Keratinocyte (primary cell): ENCODE data around the gene CNEP1R1. TPM values are rescaled to one million over a fixed set of nuclear protein-coding genes. Genes with fewer than 3 reads are reported as not detected.

Source experiments
- DNase-seq: peaks from one replicate; pipeline ENCODE4 v3.0.0-alpha.2; 2011; ENCODE audit warnings: low read depth, missing footprints, low spot score
- FAIRE-seq: peaks from 2 replicates; lab custom pipeline; 2011; peaks lifted over from hg19 to GRCh38; lab: Jason Lieb, UNC
- H2AFZ ChIP-seq: 2 replicates; pipeline ENCODE4 v1.6.0; 2012; ENCODE audit warnings: low read length, control low read depth, inconsistent platforms; ENCODE audit not compliant: control insufficient read depth
- H3K27ac ChIP-seq: 2 replicates; pipeline ENCODE4 v1.5.1; 2011; ENCODE audit warnings: low read length; ENCODE audit not compliant: control insufficient read depth, insufficient read depth
- H3K27me3 ChIP-seq: 3 replicates; pipeline ENCODE4 v1.6.0; 2011; ENCODE audit warnings: low read length; ENCODE audit not compliant: control insufficient read depth, insufficient read depth; ENCODE audit errors: extremely low read depth
- H3K36me3 ChIP-seq, 2 experiments: 2 replicates in 1 of 2; 3 replicates in 1 of 2; pipeline ENCODE4 v1.5.1; 2011; ENCODE audit warnings: low read length in 2 of 2, mild to moderate bottlenecking in 1 of 2; ENCODE audit not compliant: control insufficient read depth in 2 of 2, insufficient read depth in 2 of 2; ENCODE audit errors: extremely low read depth in 1 of 2
- H3K4me1 ChIP-seq: 3 replicates; pipeline ENCODE4 v1.5.1; 2011; ENCODE audit warnings: low read length; ENCODE audit not compliant: control insufficient read depth, insufficient read depth; ENCODE audit errors: extremely low read depth
- H3K4me2 ChIP-seq: 3 replicates; pipeline ENCODE4 v1.6.0; 2011; ENCODE audit warnings: low read depth, low read length; ENCODE audit not compliant: control insufficient read depth, insufficient read depth; ENCODE audit errors: extremely low read depth
- H3K4me3 ChIP-seq, 3 experiments: fragments of 200-600 bp in 1 of 3; sonication (generic) in 1 of 3; 2 replicates in 2 of 3; 3 replicates in 1 of 3; pipeline ENCODE4 v1.5.1; 2011 to 2016; ENCODE audit warnings: low read length in 3 of 3, mild to moderate bottlenecking in 3 of 3, control low read depth in 2 of 3, inconsistent platforms in 1 of 3, low read depth in 1 of 3, mixed read lengths in 1 of 3, mixed run types in 1 of 3, moderate library complexity in 1 of 3; ENCODE audit not compliant: control insufficient read depth in 2 of 3, insufficient read depth in 2 of 3; ENCODE audit errors: extremely low read depth in 1 of 3
- H3K79me2 ChIP-seq: 2 replicates; pipeline ENCODE4 v1.6.0; 2012; ENCODE audit warnings: low read length; ENCODE audit not compliant: control insufficient read depth, insufficient read depth
- H3K9ac ChIP-seq: 3 replicates; pipeline ENCODE4 v1.6.0; 2011; ENCODE audit warnings: low read length; ENCODE audit not compliant: control insufficient read depth, insufficient read depth; ENCODE audit errors: extremely low read depth
- H3K9me1 ChIP-seq: 3 replicates; pipeline ENCODE4 v1.6.0; 2011; ENCODE audit warnings: low read length; ENCODE audit not compliant: control insufficient read depth, insufficient read depth; ENCODE audit errors: extremely low read depth
- H3K9me3 ChIP-seq: 2 replicates; pipeline ENCODE4 v1.5.1; 2012; ENCODE audit warnings: low read depth, low read length; ENCODE audit not compliant: control insufficient read depth
- H4K20me1 ChIP-seq: 3 replicates; pipeline ENCODE4 v1.6.0; 2011; ENCODE audit warnings: low read length; ENCODE audit not compliant: control insufficient read depth, insufficient read depth; ENCODE audit errors: extremely low read depth
- EZH2 ChIP-seq: IDR thresholded peaks from one replicate; pipeline ENCODE4 v1.6.1; 2012; ENCODE audit warnings: inconsistent platforms, mild to moderate bottlenecking, low read length, moderate library complexity
- dilution Hi-C: fragments of 300-500 bp; cut with MboI; formaldehyde crosslinking; loops from one replicate; pipeline ENCODE4 v1.7.0; 2020; ENCODE audit warnings: low sequenced_read_pairs; ENCODE audit not compliant: extremely low pct_ligation_motif_present
- polyA plus RNA-seq, 5 experiments: library from polyadenylated mRNA; depleted of rRNA in 3 of 5; stranded (reverse) in 3 of 5; stranded (forward) in 1 of 5; unstranded in 1 of 5; fragments of >200 nt; gene quantifications; 1 replicate in 1 of 5; 2 replicates in 3 of 5; 3 replicates in 1 of 5; pipeline versions ENCODE4 v1.2.1 to v1.2.3, GENCODE V29; 2011 to 2012; ENCODE audit warnings: missing spikeins in 2 of 5, low read depth in 1 of 5, low replicate concordance in 1 of 5
- TF ChIP-seq, protein P1 (sequence below), 3 experiments: IDR thresholded peaks in 1 of 3; conservative IDR thresholded peaks in 1 of 3; optimal IDR thresholded peaks in 1 of 3; 2 replicates in 2 of 3; 3 replicates in 1 of 3; pipeline versions ENCODE3 to v1.5.1; 2011; ENCODE audit warnings: low read length in 3 of 3, mild to moderate bottlenecking in 3 of 3, moderate library complexity in 2 of 3, control low read depth in 1 of 3, inconsistent platforms in 1 of 3; ENCODE audit not compliant: insufficient read depth in 2 of 3; ENCODE audit errors: extremely low read depth in 1 of 3

Gene CNEP1R1
- polyA plus RNA-seq, 1 donor (not counting 4 experiments of a cell fraction or from before 2014, with no cell fraction given), result 28.5 TPM

- TF ChIP-seq, protein P1, sequence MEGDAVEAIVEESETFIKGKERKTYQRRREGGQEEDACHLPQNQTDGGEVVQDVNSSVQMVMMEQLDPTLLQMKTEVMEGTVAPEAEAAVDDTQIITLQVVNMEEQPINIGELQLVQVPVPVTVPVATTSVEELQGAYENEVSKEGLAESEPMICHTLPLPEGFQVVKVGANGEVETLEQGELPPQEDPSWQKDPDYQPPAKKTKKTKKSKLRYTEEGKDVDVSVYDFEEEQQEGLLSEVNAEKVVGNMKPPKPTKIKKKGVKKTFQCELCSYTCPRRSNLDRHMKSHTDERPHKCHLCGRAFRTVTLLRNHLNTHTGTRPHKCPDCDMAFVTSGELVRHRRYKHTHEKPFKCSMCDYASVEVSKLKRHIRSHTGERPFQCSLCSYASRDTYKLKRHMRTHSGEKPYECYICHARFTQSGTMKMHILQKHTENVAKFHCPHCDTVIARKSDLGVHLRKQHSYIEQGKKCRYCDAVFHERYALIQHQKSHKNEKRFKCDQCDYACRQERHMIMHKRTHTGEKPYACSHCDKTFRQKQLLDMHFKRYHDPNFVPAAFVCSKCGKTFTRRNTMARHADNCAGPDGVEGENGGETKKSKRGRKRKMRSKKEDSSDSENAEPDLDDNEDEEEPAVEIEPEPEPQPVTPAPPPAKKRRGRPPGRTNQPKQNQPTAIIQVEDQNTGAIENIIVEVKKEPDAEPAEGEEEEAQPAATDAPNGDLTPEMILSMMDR (optimal IDR thresholded peaks at IDR 0.05 in 1 of 3, IDR thresholded peaks at IDR 0.05 in 1 of 3, conservative IDR thresholded peaks at IDR 0.05 in 1 of 3; ENCODE audit: extremely low read depth in 1 of 3, insufficient read depth in 2 of 3, low read length in 3 of 3), result no peak
- TF ChIP-seq EZH2, result no peak
- Histone ChIP-seq H3K36me3 (peaks cover 11 to 24% of the 10 kb centered on the region in 2 experiments), H3K79me2 (peaks cover 42% of the 10 kb centered on the region), H3K9me3 (no peaks in the 10 kb centered on the region), H4K20me1 (peaks cover 7% of the 10 kb centered on the region), H3K9ac (no peak overlapping the region), H3K9me1 (no peaks in the 10 kb centered on the region), H2AFZ (no peak overlapping the region), H3K4me3 (no peak overlapping the region), H3K4me1 (peaks cover 14% of the 10 kb centered on the region), H3K4me2 (no peak overlapping the region), H3K27ac (no peak overlapping the region), H3K27me3 (no peaks in the 10 kb centered on the region)
- DNase-seq, result no peak
- dilution Hi-C loops, result no loop called here
- FAIRE-seq, result no peak
Measured at GRCh38 chr16:50069060-50069459, 44.0 kb downstream of the CNEP1R1 start.

DNA sequence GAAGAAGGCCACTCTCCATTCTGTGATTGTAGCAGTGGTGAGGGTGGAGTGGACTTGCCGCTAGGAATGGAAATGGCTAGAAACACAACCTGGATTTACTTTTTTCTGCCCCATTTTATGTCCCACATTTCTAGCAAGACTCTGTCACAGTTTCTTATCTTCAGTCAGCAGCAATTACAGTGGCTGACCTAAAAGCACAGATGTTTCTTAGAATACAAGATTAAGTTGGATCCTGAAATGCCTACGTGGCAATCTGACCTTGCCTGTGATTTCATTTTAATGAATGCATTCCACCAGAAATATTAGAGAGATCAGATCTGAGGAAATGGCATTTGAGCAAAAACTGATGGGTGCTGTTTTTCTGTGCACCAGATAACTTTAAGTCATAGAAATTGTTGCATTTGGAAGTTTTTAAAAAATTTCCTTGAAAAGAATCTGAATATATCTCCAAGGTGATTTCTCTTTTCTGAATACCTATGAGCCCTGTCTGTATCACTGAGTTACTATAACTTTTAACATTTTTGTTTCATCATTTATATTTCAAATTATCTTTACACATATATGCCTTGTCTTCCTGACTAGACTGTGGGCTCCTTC is 46.1 kb downstream of the CNEP1R1 start:
- H3K4me2 ChIP-seq, result no peak overlapping the region
- TF ChIP-seq EZH2, result no peak
- TF ChIP-seq, protein P1 (optimal IDR thresholded peaks at IDR 0.05 in 1 of 3, IDR thresholded peaks at IDR 0.05 in 1 of 3, conservative IDR thresholded peaks at IDR 0.05 in 1 of 3; ENCODE audit: extremely low read depth in 1 of 3, insufficient read depth in 2 of 3, low read length in 3 of 3), result no peak
- H3K36me3 ChIP-seq, result peaks cover 11 to 24% of the 10 kb centered on the region in 2 experiments
- DNase-seq, result no peak
- no peak overlapping the region for H3K27ac ChIP-seq
- no peaks in the 10 kb centered on the region for H3K9me1 ChIP-seq
- peaks cover 14% of the 10 kb centered on the region for H3K4me1 ChIP-seq
- dilution Hi-C loops, result no loop called here
- peaks cover 7% of the 10 kb centered on the region for H4K20me1 ChIP-seq
- H3K4me3 ChIP-seq, result no peak overlapping the region
- H3K9ac ChIP-seq, result no peak overlapping the region
- peaks cover 42% of the 10 kb centered on the region for H3K79me2 ChIP-seq
- H3K27me3 ChIP-seq, result no peaks in the 10 kb centered on the region
- no peaks in the 10 kb centered on the region for H3K9me3 ChIP-seq
- FAIRE-seq, result no peak
- H2AFZ ChIP-seq, result no peak overlapping the region
